Hematopoietic multipotent progenitor cell treated with erythropoietin and hydrocortisone succinate and interleukin-3 and kit ligand, for 4 days (in vitro differentiated cells): Measurements from ENCODE around the gene NXPE4.

Source experiments
- DNase-seq: peaks from one replicate; pipeline ENCODE4 v3.0.0-alpha.2; 2015

The NXPE4 gene

GRCh38 chr11:114556135-114556534, 39.5 kb downstream of the NXPE4 start:
- DNase-seq = no peak

GRCh38 chr11:114553642-114554041, 41.9 kb downstream of the NXPE4 start:
- DNase-seq = no peak

- DNase-seq = no peak
These were observed 44.5 kb downstream of the NXPE4 start for GRCh38 chr11:114551060-114551459.

GRCh38 chr11:114525682-114526081, 69.9 kb downstream of the NXPE4 start:
- no peak for DNase-seq

DNA sequence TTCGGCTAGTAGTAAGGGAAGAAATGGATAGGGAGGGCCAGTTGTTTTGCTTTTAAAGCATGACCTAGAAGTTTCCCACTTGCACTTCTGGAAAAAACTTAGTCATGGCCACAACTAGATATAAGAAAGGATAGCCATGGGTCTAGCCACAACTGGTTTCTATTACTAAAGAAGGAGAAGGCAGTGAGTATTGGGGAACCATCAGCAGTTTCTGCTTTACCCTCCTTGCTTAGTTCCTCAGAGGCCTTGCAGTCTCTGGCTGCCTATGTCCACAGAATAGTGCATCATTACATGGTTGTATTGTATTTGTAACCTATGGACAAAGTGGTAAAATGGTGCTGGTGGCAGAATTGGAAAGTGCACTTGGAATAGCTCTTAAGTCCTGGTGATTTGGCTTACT, 71.5 kb downstream of the NXPE4 start:
- DNase-seq = no peak

- DNase-seq = no peak
These were observed 72.8 kb downstream of the NXPE4 start for GRCh38 chr11:114522818-114523217.
